H9 (cell line): ENCODE data around the gene RAP1GAP2. TPM values are rescaled to one million over a fixed set of nuclear protein-coding genes. Genes with fewer than 3 reads are reported as not detected.

Experiments
- microRNA-seq: library from miRNA; unstranded; fragments of <30 nt; microRNA quantifications from one replicate; pipeline ENCODE4, GENCODE V29; 2020; ENCODE audit warnings: borderline microRNAs expressed
- total RNA-seq: library from RNA; stranded (reverse); gene quantifications from 2 replicates; pipeline ENCODE4 v1.2.1, GENCODE V29; 2021

RAP1GAP2 gene
- total RNA-seq, 1 experiment from 2014 or later, result 33.8 TPM

Small RNAs within 50 kb of the gene (microRNA-seq; reads per million reads assigned to microRNA genes)
- not detected for gene MIR1253

Other genes with a start within 250 kb of the RAP1GAP2 start
- gene PAFAH1B1, start 202.8 kb upstream of the RAP1GAP2 start, total RNA-seq, result 130 and 134 TPM in 2 replicates
- gene CLUH, start 84.7 kb upstream of the RAP1GAP2 start, total RNA-seq, result 91.3 and 97.0 TPM in 2 replicates
- 7.1 and 8.0 TPM in 2 replicates for gene CCDC92B, start 46.8 kb upstream of the RAP1GAP2 start, total RNA-seq